HEK293T (cell line): ENCODE data around the gene PDE8A.

Source experiments
- CTCF ChIA-PET: fragments of 350-600 bp; formaldehyde crosslinking; extraction: SDS; loops from one replicate; lab custom pipeline; 2021; ENCODE audit warnings: antibody characterized with exemption, inconsistent platforms; lab: Yijun Ruan, JAX
- POLR2A ChIA-PET: fragments of 350-600 bp; formaldehyde crosslinking; extraction: SDS; loops from one replicate; lab custom pipeline; 2020; ENCODE audit warnings: antibody characterized with exemption, inconsistent platforms; lab: Yijun Ruan, JAX
- DNase-seq: peaks from one replicate; pipeline ENCODE4 v3.0.0; 2012; ENCODE audit warnings: mixed read lengths; ENCODE audit errors: extremely low spot score
- ARNT ChIP-seq: fragments of 450-650 bp; IDR thresholded peaks from 2 replicates; pipeline ENCODE4 v1.6.1; 2017; ENCODE audit warnings: mild to moderate bottlenecking
- BHLHE40 ChIP-seq: fragments of 450-650 bp; IDR thresholded peaks from 2 replicates; pipeline ENCODE4 v1.6.1; 2016; ENCODE audit warnings: mild to moderate bottlenecking, moderate library complexity, borderline replicate concordance
- CTBP1 ChIP-seq: fragments of 450-650 bp; IDR thresholded peaks from 2 replicates; pipeline ENCODE4 v1.6.1; 2016; ENCODE audit warnings: borderline replicate concordance
- ELF4 ChIP-seq: fragments of 450-650 bp; IDR thresholded peaks from 2 replicates; pipeline ENCODE4 v1.6.1; 2017; ENCODE audit warnings: antibody characterized with exemption
- FOXA1 ChIP-seq: fragments of 450-650 bp; IDR thresholded peaks from 2 replicates; pipeline ENCODE4 v1.6.1; 2016; ENCODE audit warnings: mild to moderate bottlenecking
- FOXK2 ChIP-seq: fragments of 450-650 bp; IDR thresholded peaks from 2 replicates; pipeline ENCODE4 v1.6.1; 2016; ENCODE audit warnings: mild to moderate bottlenecking
- FOXM1 ChIP-seq: fragments of 450-650 bp; IDR thresholded peaks from 2 replicates; pipeline ENCODE4 v1.6.1; 2017; ENCODE audit warnings: mild to moderate bottlenecking, borderline replicate concordance
- HDGF ChIP-seq: fragments of 450-650 bp; IDR thresholded peaks from 2 replicates; pipeline ENCODE4 v1.6.1; 2017; ENCODE audit warnings: antibody characterized with exemption, borderline replicate concordance
- L3MBTL2 ChIP-seq: fragments of 450-650 bp; conservative IDR thresholded peaks from 2 replicates; pipeline ENCODE4 v1.6.1; 2016; ENCODE audit warnings: mild to moderate bottlenecking
- LEF1 ChIP-seq: fragments of 450-650 bp; IDR thresholded peaks from 2 replicates; pipeline ENCODE4 v1.6.1; 2017; ENCODE audit warnings: mild to moderate bottlenecking, borderline replicate concordance
- NFRKB ChIP-seq: fragments of 450-650 bp; IDR thresholded peaks from 2 replicates; pipeline ENCODE4 v1.6.1; 2016; ENCODE audit warnings: mild to moderate bottlenecking, moderate library complexity
- SP1 ChIP-seq: fragments of 450-650 bp; IDR thresholded peaks from 2 replicates; pipeline ENCODE4 v1.6.1; 2017
- SUZ12 ChIP-seq: fragments of 450-650 bp; IDR thresholded peaks from 2 replicates; pipeline ENCODE4 v1.6.1; 2016; ENCODE audit warnings: mild to moderate bottlenecking
- TARDBP ChIP-seq: fragments of 450-650 bp; IDR thresholded peaks from 2 replicates; pipeline ENCODE4 v1.6.1; 2016
- ZNF384 ChIP-seq: fragments of 450-650 bp; IDR thresholded peaks from 2 replicates; pipeline ENCODE4 v1.6.1; 2016
- TF ChIP-seq, protein P1 (sequence below): fragments of 450-650 bp; IDR thresholded peaks from 2 replicates; pipeline ENCODE4 v1.6.1; 2016

The PDE8A gene

DNA sequence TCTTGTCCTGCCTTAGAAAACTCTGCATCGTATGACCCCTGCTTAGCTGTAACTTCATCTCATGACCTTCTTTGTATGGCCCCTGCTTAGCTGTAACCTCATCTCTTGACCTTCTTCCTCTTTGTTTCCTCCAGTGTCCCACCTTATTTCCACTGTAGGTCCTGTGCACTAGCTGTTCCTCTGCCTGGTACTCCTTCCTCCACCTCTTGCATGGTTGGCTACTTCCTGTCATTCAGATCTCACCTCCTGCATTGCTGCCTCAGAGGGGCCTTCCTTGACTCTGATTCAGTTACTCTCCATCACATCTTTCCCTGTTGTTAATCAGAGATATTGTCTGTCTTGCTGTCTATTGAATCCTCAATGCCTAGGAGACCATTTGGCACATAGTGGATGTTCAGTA is 63.2 kb downstream of the PDE8A start:
- TF ChIP-seq SUZ12 (no peak), ELF4 (no peak), TARDBP (no peak), ARNT (no peak), SP1 (no peak), FOXA1 (no peak), HDGF (no peak), L3MBTL2 (no peak), BHLHE40 (no peak), FOXM1 (no peak), NFRKB (no peak), CTBP1 (no peak)
- TF ChIP-seq, protein P1, sequence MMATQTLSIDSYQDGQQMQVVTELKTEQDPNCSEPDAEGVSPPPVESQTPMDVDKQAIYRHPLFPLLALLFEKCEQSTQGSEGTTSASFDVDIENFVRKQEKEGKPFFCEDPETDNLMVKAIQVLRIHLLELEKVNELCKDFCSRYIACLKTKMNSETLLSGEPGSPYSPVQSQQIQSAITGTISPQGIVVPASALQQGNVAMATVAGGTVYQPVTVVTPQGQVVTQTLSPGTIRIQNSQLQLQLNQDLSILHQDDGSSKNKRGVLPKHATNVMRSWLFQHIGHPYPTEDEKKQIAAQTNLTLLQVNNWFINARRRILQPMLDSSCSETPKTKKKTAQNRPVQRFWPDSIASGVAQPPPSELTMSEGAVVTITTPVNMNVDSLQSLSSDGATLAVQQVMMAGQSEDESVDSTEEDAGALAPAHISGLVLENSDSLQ, result no peak
- POLR2A ChIA-PET, result interaction anchor here (0.7 to 1.5 kb wide), 2 partner anchors 64 to 296 kb away, joined by 3 to 6 read pairs; no protein-coding TSS in a partner anchor
- no peak for DNase-seq
- CTCF ChIA-PET, result interaction anchor here (1.2 to 1.8 kb wide), 6 partner anchors 15 to 218 kb away, joined by 3 to 9 read pairs (median 6); no protein-coding TSS in a partner anchor

DNA sequence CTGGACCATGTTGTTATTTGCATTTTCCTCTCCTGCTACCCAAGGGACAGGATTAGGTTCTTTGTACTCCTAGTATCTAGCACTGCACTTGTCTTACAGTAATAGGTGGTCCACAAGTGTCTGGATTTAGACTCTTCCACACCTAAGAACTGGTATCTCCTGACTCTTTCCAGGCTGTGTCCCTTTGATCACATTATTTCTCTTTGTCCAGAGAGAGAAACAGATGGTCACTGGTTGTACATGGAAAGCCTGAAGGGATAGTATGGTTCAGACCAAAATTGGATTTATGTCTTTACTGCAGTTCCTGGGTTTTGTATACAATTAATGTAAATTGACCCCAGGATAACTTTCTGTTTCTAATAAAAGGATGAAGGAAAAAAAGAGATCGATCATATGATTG is 64.0 kb downstream of the PDE8A start:
- POLR2A ChIA-PET, result no interaction called here
- CTCF ChIA-PET, result no interaction called here
- DNase-seq, result no peak
- TF ChIP-seq SP1, result no peak
- TF ChIP-seq BHLHE40, result no peak
- no peak for TF ChIP-seq TARDBP
- TF ChIP-seq HDGF, result no peak
- no peak for TF ChIP-seq FOXA1
- no peak for TF ChIP-seq NFRKB
- no peak for TF ChIP-seq ZNF384
- no peak for TF ChIP-seq CTBP1
- TF ChIP-seq ELF4, result no peak
- TF ChIP-seq, protein P1, result no peak
- TF ChIP-seq SUZ12, result no peak
- no peak for TF ChIP-seq FOXM1
- no peak for TF ChIP-seq FOXK2
- no peak for TF ChIP-seq LEF1
- no peak for TF ChIP-seq ARNT
- TF ChIP-seq L3MBTL2, result no peak

DNA sequence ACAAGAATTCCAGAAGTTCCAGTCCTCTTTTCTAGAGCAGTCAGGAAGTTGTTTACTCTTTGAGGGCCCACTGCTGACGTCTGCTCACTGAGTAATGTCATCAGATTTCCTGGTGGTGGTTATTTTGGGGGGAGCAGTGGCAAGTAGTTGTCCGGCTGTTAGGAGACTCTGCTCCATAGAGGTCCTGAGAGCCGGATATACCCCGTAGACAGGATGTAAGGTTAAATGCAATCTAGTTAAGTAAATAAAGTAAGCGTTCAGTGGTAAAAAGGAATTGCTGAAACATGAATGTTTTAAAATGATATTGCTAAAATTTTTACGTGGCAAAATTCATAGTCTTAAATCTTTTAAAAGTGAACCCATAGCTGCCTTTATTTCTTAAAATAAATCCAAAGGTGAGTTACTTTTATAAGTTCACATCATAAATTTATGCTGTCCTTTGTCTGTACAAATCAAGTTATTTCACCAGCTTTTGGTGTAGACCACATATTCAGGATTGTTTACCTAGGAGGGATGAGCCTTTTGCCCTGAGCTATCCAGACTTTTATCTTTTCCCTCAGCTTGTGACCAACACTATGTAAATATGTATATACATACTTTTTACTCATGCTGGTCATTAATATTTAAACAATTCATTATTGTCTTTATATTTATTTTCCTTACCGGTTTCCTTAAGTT is 65.8 kb downstream of the PDE8A start:
- ChIA-PET POLR2A (no interaction called here), CTCF (interaction anchor here (1.3 kb wide), 1 partner anchor 122 kb away, joined by 4 read pairs; no protein-coding TSS in a partner anchor)
- TF ChIP-seq SP1, result no peak
- TF ChIP-seq NFRKB, result no peak
- TF ChIP-seq BHLHE40, result no peak
- TF ChIP-seq FOXA1, result no peak
- TF ChIP-seq, protein P1, result no peak
- no peak for TF ChIP-seq FOXM1
- no peak for TF ChIP-seq TARDBP
- no peak for TF ChIP-seq L3MBTL2
- no peak for DNase-seq

DNA sequence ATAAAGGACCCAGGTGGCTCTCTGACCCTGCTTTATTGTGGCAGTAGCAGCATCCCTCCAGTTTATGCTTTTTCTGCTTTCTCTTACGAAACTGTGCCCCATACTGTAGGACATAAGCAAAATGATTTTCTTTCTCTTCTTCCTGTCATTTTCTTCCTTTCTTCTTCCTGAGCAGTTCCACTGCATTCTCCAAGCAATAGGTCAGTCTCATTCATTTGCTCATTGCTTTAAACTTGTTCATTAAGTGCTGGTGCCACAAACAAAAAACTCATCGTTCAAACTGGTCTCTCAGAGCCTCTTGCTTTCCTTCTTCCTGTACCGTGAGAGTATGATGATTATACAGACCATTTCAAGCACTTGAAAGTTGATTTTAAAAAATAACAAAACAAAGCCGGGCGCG is 66.8 kb downstream of the PDE8A start:
- no peak for DNase-seq
- ChIA-PET CTCF (no interaction called here), POLR2A (no interaction called here)
- TF ChIP-seq SUZ12 (no peak), FOXA1 (no peak), SP1 (no peak), ZNF384 (no peak), FOXM1 (no peak), ARNT (no peak), ELF4 (no peak), HDGF (no peak), CTBP1 (no peak), NFRKB (no peak)

DNA sequence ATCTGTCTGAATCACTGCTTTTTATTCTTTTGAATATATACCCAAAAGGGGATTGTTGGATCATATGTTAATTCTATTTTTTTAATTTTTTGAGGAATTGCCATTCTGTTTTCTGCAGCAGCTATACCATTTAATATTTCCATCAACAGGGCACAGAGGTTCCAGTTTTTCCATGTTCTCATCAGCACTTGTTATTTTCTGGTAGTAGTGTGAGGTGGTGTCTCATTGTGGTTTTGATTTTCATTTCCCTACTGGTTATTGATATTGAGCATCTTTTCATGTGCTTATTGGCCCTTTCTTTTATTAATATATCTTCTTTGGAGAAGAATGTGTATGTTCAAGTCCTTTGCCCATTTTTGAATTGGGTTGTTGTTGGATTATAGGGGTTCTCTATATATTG is 68.1 kb downstream of the PDE8A start:
- ChIA-PET POLR2A (no interaction called here), CTCF (no interaction called here)
- DNase-seq, result no peak

More for the DNA sequence above, 68.1 kb downstream of the PDE8A start:
- no peak for TF ChIP-seq ARNT
- TF ChIP-seq FOXA1, result no peak
- TF ChIP-seq FOXK2, result no peak
- no peak for TF ChIP-seq ZNF384
- TF ChIP-seq L3MBTL2, result no peak
- TF ChIP-seq LEF1, result no peak
- TF ChIP-seq, protein P1, result no peak
- no peak for TF ChIP-seq SUZ12
- TF ChIP-seq HDGF, result no peak
- no peak for TF ChIP-seq CTBP1
- no peak for TF ChIP-seq TARDBP
- TF ChIP-seq FOXM1, result no peak
- TF ChIP-seq SP1, result no peak
- TF ChIP-seq ELF4, result no peak
- no peak for TF ChIP-seq BHLHE40
